SK-N-SH (cell line): ENCODE results near the gene ENKD1. TPM values are rescaled to one million over a fixed set of nuclear protein-coding genes. Genes with fewer than 3 reads are reported as not detected.

Experiments used
- CTCF ChIA-PET: fragments of 300-600, 350-600 bp; formaldehyde crosslinking; extraction: SDS; loops from one replicate; lab custom pipeline; 2021; lab: Yijun Ruan, JAX
- POLR2A ChIA-PET: fragments of 350-600 bp; sonication (Branson Sonifier 250); formaldehyde crosslinking; extraction: SDS; loops from one replicate; lab custom pipeline; 2020; ENCODE audit warnings: antibody characterized with exemption, inconsistent platforms; lab: Yijun Ruan, JAX
- DNase-seq: peaks from one replicate; pipeline ENCODE4 v3.0.0; 2012
- H2AFZ ChIP-seq: fragments of 200-600 bp; sonication (generic); 2 replicates; pipeline ENCODE4 v1.8.1; 2016; ENCODE audit warnings: antibody characterized with exemption, mild to moderate bottlenecking, low read depth
- H3F3A ChIP-seq: fragments of 200-600 bp; sonication (generic); replicated peaks from 2 replicates; pipeline ENCODE3; 2016; ENCODE audit warnings: antibody characterized with exemption, mild to moderate bottlenecking; ENCODE audit not compliant: insufficient read depth
- H3K27ac ChIP-seq, 2 experiments: fragments of 200-500 bp in 1 of 2; fragments of 200-600 bp in 1 of 2; sonication (Bioruptor generic) in 1 of 2; sonication (generic), shearing (Covaris generic) in 1 of 2; 2 replicates each; pipeline versions ENCODE4 v1.5.1 to v1.6.1; 2014 to 2016; ENCODE audit warnings: low read depth in 2 of 2, inconsistent platforms in 1 of 2, low read length in 1 of 2, mild to moderate bottlenecking in 1 of 2, mixed read lengths in 1 of 2
- H3K27me3 ChIP-seq: fragments of 200-600 bp; sonication (generic), shearing (Covaris generic); 2 replicates; pipeline ENCODE4 v1.6.1; 2016; ENCODE audit warnings: mixed run types; ENCODE audit not compliant: insufficient read depth
- H3K36me3 ChIP-seq, 2 experiments: fragments of 200-500 bp in 1 of 2; fragments of 200-600 bp in 1 of 2; sonication (Bioruptor generic) in 1 of 2; sonication (generic) in 1 of 2; replicated peaks in 1 of 2; 2 replicates each; pipeline versions ENCODE3 to v1.5.1; 2014 to 2016; ENCODE audit warnings: low read length in 1 of 2, mild to moderate bottlenecking in 1 of 2; ENCODE audit not compliant: insufficient read depth in 2 of 2, control insufficient read depth in 1 of 2
- H3K4me1 ChIP-seq, 2 experiments: fragments of 200-500 bp in 1 of 2; fragments of 200-600 bp in 1 of 2; sonication (Bioruptor generic) in 1 of 2; sonication (generic), shearing (Covaris generic) in 1 of 2; 2 replicates each; pipeline versions ENCODE4 v1.5.1 to v1.6.1; 2014 to 2016; ENCODE audit warnings: low read depth in 1 of 2, low read length in 1 of 2, mixed run types in 1 of 2; ENCODE audit not compliant: insufficient read depth in 2 of 2, control insufficient read depth in 1 of 2
- H3K4me2 ChIP-seq: fragments of 200-600 bp; sonication (generic), shearing (Covaris generic); 2 replicates; pipeline ENCODE4 v1.6.1; 2017; ENCODE audit warnings: mixed run types
- H3K4me3 ChIP-seq, 2 experiments: fragments of 200-500 bp in 1 of 2; fragments of 200-600 bp in 1 of 2; sonication (Bioruptor generic) in 1 of 2; sonication (generic), shearing (Covaris generic) in 1 of 2; 2 replicates each; pipeline versions ENCODE4 v1.5.1 to v1.8.1; 2014 to 2016; ENCODE audit warnings: low read depth in 2 of 2, inconsistent platforms in 1 of 2, low read length in 1 of 2, mild to moderate bottlenecking in 1 of 2, mixed read lengths in 1 of 2, moderate library complexity in 1 of 2
- H3K79me2 ChIP-seq: fragments of 200-600 bp; sonication (generic); 2 replicates; pipeline ENCODE4 v1.8.1; 2017; ENCODE audit warnings: mild to moderate bottlenecking; ENCODE audit not compliant: insufficient read depth
- H3K9ac ChIP-seq: fragments of 200-600 bp; sonication (generic); 2 replicates; pipeline ENCODE4 v1.6.1; 2017; ENCODE audit warnings: mixed run types
- H3K9me2 ChIP-seq: fragments of 200-600 bp; sonication (generic); 2 replicates; pipeline ENCODE4 v1.6.1; 2017; ENCODE audit warnings: mixed run types
- H3K9me3 ChIP-seq: fragments of 200-600 bp; sonication (generic); 2 replicates; pipeline ENCODE4 v1.6.1; 2017; ENCODE audit warnings: mixed run types, mild to moderate bottlenecking, moderate library complexity
- H4K20me1 ChIP-seq: fragments of 200-600 bp; sonication (generic); 2 replicates; pipeline ENCODE4 v1.6.1; 2017; ENCODE audit warnings: mild to moderate bottlenecking, mixed run types; ENCODE audit not compliant: insufficient read depth
- JUND ChIP-seq: IDR thresholded peaks from 2 replicates; pipeline ENCODE4 v1.4.0; 2012
- WGBS: methylation state at CpG from one replicate; pipeline ENCODE4 v1.1.6; 2017; ENCODE audit warnings: low lambda C conversion rate; 5-methylcytosine and 5-hydroxymethylcytosine counted together
- polyA plus RNA-seq, 3 experiments: library from polyadenylated mRNA; depleted of rRNA; stranded (reverse); fragments of >200 nt; gene quantifications; 2 replicates each; pipeline ENCODE4 v1.2.3, GENCODE V29; 2012
- TF ChIP-seq, protein P1 (sequence below): IDR thresholded peaks from 2 replicates; pipeline ENCODE4 v1.4.0; 2012; ENCODE audit warnings: low read depth, borderline replicate concordance
- TF ChIP-seq, protein P2 (sequence below): IDR thresholded peaks from 2 replicates; pipeline ENCODE4 v1.6.1; 2012; ENCODE audit warnings: mild to moderate bottlenecking, low read depth, low read length, moderate library complexity
- TF ChIP-seq, protein P3 (sequence below): fragments of 200-600 bp; sonication (generic); IDR thresholded peaks from 2 replicates; pipeline ENCODE4 v1.6.1; 2017; ENCODE audit warnings: antibody characterized with exemption, mild to moderate bottlenecking, moderate library complexity

ENKD1 gene
- polyA plus RNA-seq, 1 of the 3 experiments (the other 2 are of a cell fraction) = 21.0 TPM

DNA sequence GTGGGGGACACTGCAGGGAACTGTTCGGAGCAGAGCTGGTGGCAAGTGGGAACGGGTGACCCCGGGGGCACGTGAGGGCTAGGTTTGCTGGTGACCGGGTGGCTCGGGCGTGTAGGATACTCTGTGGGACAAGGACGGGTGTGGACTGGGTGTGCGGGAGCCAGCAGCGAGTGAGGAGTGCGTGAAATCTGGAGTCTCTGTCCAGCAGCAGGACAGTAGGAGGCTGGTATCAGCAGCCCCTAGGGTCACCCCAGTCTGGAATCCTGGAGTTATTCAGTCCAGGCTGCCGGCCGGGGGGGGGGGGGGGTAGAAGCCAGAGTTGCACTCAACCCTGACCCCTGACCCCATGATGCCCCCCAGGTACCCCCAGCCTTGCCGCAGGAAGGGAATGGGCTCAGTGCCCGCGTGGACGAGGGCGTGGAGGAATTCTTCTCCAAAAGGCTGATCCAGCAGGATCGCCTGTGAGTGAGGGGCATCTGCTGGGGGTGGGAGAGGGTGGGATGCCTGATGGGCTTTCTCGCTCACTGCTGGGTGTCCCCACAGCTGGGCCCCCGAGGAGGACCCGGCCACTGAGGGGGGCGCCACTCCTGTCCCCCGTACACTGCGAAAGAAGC, 12.7 kb downstream of the ENKD1 start:
- H3K79me2 ChIP-seq = peaks cover 6% of the 10 kb centered on the region
- peak overlapping the region; percentile 94 for H3K4me2 ChIP-seq
- peaks cover 4% of the 10 kb centered on the region for H3F3A ChIP-seq
- TF ChIP-seq, protein P1, sequence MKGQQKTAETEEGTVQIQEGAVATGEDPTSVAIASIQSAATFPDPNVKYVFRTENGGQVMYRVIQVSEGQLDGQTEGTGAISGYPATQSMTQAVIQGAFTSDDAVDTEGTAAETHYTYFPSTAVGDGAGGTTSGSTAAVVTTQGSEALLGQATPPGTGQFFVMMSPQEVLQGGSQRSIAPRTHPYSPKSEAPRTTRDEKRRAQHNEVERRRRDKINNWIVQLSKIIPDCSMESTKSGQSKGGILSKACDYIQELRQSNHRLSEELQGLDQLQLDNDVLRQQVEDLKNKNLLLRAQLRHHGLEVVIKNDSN = no peak
- TF ChIP-seq, protein P2, sequence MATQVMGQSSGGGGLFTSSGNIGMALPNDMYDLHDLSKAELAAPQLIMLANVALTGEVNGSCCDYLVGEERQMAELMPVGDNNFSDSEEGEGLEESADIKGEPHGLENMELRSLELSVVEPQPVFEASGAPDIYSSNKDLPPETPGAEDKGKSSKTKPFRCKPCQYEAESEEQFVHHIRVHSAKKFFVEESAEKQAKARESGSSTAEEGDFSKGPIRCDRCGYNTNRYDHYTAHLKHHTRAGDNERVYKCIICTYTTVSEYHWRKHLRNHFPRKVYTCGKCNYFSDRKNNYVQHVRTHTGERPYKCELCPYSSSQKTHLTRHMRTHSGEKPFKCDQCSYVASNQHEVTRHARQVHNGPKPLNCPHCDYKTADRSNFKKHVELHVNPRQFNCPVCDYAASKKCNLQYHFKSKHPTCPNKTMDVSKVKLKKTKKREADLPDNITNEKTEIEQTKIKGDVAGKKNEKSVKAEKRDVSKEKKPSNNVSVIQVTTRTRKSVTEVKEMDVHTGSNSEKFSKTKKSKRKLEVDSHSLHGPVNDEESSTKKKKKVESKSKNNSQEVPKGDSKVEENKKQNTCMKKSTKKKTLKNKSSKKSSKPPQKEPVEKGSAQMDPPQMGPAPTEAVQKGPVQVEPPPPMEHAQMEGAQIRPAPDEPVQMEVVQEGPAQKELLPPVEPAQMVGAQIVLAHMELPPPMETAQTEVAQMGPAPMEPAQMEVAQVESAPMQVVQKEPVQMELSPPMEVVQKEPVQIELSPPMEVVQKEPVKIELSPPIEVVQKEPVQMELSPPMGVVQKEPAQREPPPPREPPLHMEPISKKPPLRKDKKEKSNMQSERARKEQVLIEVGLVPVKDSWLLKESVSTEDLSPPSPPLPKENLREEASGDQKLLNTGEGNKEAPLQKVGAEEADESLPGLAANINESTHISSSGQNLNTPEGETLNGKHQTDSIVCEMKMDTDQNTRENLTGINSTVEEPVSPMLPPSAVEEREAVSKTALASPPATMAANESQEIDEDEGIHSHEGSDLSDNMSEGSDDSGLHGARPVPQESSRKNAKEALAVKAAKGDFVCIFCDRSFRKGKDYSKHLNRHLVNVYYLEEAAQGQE = peak; percentile 89
- DNase-seq = no peak
- H3K9me2 ChIP-seq = no peaks in the 10 kb centered on the region
- H3K4me3 ChIP-seq = peak overlapping the region; percentile 64 to 82
- CTCF ChIA-PET = interaction anchor here (0.9 to 6.6 kb wide), 4 partner anchors 9 to 132 kb away, joined by 3 to 43 read pairs (median 5); partner anchors contain the start of gene CARMIL2
- peaks cover 6% of the 10 kb centered on the region; the same call in 1 of the 2 replicates for H4K20me1 ChIP-seq
- peak overlapping the region; percentile 49; the same call in 1 of the 2 replicates for H3K9ac ChIP-seq
- no peak overlapping the region for H3K27ac ChIP-seq
- WGBS = 23% methylated on average over 19 of the region's 25 CpGs
- no peak overlapping the region for H2AFZ ChIP-seq
- POLR2A ChIA-PET = interaction anchor here (0.6 to 1.0 kb wide), 2 partner anchors 110 to 406 kb away, joined by 3 to 4 read pairs; no protein-coding TSS in a partner anchor
- peaks cover 0 to 13% of the 10 kb centered on the region in 2 experiments for H3K36me3 ChIP-seq
- no peaks in the 10 kb centered on the region for H3K9me3 ChIP-seq
- no peaks in the 10 kb centered on the region for H3K27me3 ChIP-seq
- peaks cover 0 to 14% of the 10 kb centered on the region in 2 experiments; a peak in 1 of 4 replicates for H3K4me1 ChIP-seq

DNA sequence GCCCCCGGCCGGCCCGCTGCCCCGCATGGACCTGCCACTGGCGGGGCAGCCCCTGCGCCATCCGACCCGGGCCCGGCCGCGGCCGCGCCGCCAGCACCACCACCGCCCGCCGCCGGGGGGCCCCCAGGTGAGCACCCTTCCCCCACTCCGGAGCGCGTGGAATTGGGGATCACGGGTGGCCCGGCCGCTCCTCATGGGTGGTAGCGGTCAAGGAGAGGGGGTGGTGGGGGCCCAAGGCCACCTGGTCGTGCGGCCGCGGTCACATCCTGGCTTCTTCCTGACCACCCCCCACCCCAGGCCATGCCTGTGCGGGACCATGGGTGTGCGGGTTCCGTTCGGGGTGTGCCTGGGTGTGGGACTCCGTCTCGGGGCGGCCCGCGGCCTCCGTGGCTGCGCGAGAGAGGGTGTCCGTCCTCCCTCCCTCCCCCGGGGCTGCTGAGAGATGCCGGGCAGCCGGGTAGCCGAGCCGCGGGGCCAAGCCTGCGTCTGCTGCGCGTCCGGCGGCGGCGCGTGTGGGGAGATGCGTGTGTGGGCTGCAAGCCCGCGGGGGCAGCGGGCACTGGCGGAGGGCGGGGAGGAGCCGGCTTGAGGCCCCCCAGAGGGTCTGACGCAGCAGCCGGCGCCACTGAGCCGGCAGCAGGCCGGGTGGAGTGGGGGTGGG, 13.3 kb downstream of the ENKD1 start:
- Histone ChIP-seq H3F3A (peaks cover 4% of the 10 kb centered on the region), H3K9ac (peak overlapping the region; percentile 49), H3K4me1 (peaks cover 0 to 10% of the 10 kb centered on the region in 2 experiments; a peak in 1 of 4 replicates), H3K27me3 (no peaks in the 10 kb centered on the region), H4K20me1 (peaks cover 4% of the 10 kb centered on the region; the same call in 1 of the 2 replicates), H3K27ac (peak overlapping the region in 1 of 2 experiments; percentile 64; a peak in 1 of 4 replicates), H3K4me2 (peak overlapping the region; percentile 94), H2AFZ (no peak overlapping the region), H3K79me2 (no peaks in the 10 kb centered on the region)
- CTCF ChIA-PET = interaction anchor here (0.9 to 16.5 kb wide), 7 partner anchors 9 to 131 kb away, joined by 3 to 263 read pairs (median 4); partner anchors contain the start of gene CTCF
- POLR2A ChIA-PET = interaction anchor here (0.6 to 1.2 kb wide), 3 partner anchors 110 to 406 kb away, joined by 3 to 4 read pairs (median 3); partner anchors contain the start of gene TSNAXIP1
- peak; percentile 89 for DNase-seq
- TF ChIP-seq, protein P3, sequence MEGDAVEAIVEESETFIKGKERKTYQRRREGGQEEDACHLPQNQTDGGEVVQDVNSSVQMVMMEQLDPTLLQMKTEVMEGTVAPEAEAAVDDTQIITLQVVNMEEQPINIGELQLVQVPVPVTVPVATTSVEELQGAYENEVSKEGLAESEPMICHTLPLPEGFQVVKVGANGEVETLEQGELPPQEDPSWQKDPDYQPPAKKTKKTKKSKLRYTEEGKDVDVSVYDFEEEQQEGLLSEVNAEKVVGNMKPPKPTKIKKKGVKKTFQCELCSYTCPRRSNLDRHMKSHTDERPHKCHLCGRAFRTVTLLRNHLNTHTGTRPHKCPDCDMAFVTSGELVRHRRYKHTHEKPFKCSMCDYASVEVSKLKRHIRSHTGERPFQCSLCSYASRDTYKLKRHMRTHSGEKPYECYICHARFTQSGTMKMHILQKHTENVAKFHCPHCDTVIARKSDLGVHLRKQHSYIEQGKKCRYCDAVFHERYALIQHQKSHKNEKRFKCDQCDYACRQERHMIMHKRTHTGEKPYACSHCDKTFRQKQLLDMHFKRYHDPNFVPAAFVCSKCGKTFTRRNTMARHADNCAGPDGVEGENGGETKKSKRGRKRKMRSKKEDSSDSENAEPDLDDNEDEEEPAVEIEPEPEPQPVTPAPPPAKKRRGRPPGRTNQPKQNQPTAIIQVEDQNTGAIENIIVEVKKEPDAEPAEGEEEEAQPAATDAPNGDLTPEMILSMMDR = peak; percentile 42; the same call in 1 of the 2 replicates
- no peak for TF ChIP-seq JUND
- TF ChIP-seq, all 33 proteins: peak for 1
- Histone ChIP-seq H3K4me3 (peak overlapping the region; percentile 64 to 82), H3K9me3 (no peaks in the 10 kb centered on the region), H3K9me2 (no peaks in the 10 kb centered on the region), H3K36me3 (peaks cover 0 to 12% of the 10 kb centered on the region in 2 experiments)
- 0% methylated on average over 1 of the region's 68 CpGs for WGBS
